Hepatocyte (in vitro differentiated cells): ENCODE results near the gene CRACR2A.

Experiments
- CTCF ChIP-seq: fragments of 200-600 bp; sonication (generic); IDR thresholded peaks from 2 replicates; pipeline ENCODE4 v1.5.1; 2016; ENCODE audit warnings: antibody characterized with exemption, mild to moderate bottlenecking; ENCODE audit not compliant: poor library complexity
- EZH2 ChIP-seq: fragments of 200-600 bp; sonication (generic); IDR thresholded peaks from 2 replicates; pipeline ENCODE4 v1.6.1; 2016; ENCODE audit warnings: antibody characterized with exemption, mild to moderate bottlenecking, borderline replicate concordance
- EZH2phosphoT487 ChIP-seq: fragments of 200-600 bp; sonication (generic); IDR thresholded peaks from one replicate; pipeline ENCODE4 v1.6.1; 2018; ENCODE audit warnings: antibody characterized with exemption, mild to moderate bottlenecking, low read depth, moderate library complexity; ENCODE audit not compliant: unreplicated experiment, severe bottlenecking

GRCh38 chr12:3594966-3595365, 157.9 kb downstream of the CRACR2A start:
- TF ChIP-seq CTCF, result no peak
- no peak for TF ChIP-seq EZH2phosphoT487
- no peak for TF ChIP-seq EZH2
